ENCODE data around the gene DDN.

DDN gene

GRCh38 chr12:48947727-48948126 lies 51.4 kb downstream of the DDN start:
- no peak for TF ChIP-seq CTCF (IDR thresholded peaks at IDR 0.05; ENCODE audit: insufficient read depth, low read length, missing control alignments)
- no peak for DNase-seq (ENCODE audit: low read depth, low spot score)
- POLR2A ChIA-PET, result no interaction called here
- H3K4me3 ChIP-seq (ENCODE audit: low read depth, low read length), result no peak overlapping the region
- CTCF ChIA-PET, result interaction anchor here (0.8 to 26.4 kb wide), 8 partner anchors 8 to 95 kb away, joined by 3 to 502 read pairs (median 4); partner anchors contain the start of genes ARF3, FKBP11 and WNT1

GRCh38 chr12:48946943-48947342 lies 52.2 kb downstream of the DDN start:
- DNase-seq (ENCODE audit: low read depth, low spot score), result no peak
- ChIA-PET POLR2A (no interaction called here), CTCF (interaction anchor here (1.2 to 30.6 kb wide), 6 partner anchors 1 to 45 kb away, joined by 3 to 502 read pairs (median 5); partner anchors contain the start of genes ARF3 and FKBP11)
- no peak for TF ChIP-seq CTCF (IDR thresholded peaks at IDR 0.05; ENCODE audit: insufficient read depth, low read length, missing control alignments)
- H3K4me3 ChIP-seq (ENCODE audit: low read depth, low read length), result no peak overlapping the region

GRCh38 chr12:48946205-48946604 lies 53.0 kb downstream of the DDN start:
- DNase-seq (ENCODE audit: low read depth, low spot score), result no peak
- POLR2A ChIA-PET, result no interaction called here
- no peak for TF ChIP-seq CTCF (IDR thresholded peaks at IDR 0.05; ENCODE audit: insufficient read depth, low read length, missing control alignments)
- no peak overlapping the region for H3K4me3 ChIP-seq (ENCODE audit: low read depth, low read length)
- CTCF ChIA-PET, result interaction anchor here (0.7 to 30.6 kb wide), 5 partner anchors 0 to 90 kb away, joined by 3 to 502 read pairs (median 253); partner anchors contain the start of genes ARF3, DDX23 and FKBP11
